Hepatocyte (in vitro differentiated cells): ENCODE data around the gene PITPNC1. TPM values are rescaled to one million over a fixed set of nuclear protein-coding genes. Genes with fewer than 3 reads are reported as not detected.
A peak's percentile ranks its signal among the peaks of the same experiment; 100 is the strongest.
"Not testable (repeated sequence)": the region's sequence is repeated elsewhere in the genome, so short reads cannot be mapped to it uniquely, and the experiment has no call there.

Experiments used
- DNase-seq: peaks from one replicate; pipeline ENCODE4 v3.0.0-alpha.2; 2016; ENCODE audit warnings: low spot score
- H2AFZ ChIP-seq: fragments of 200-600 bp; sonication (generic); 2 replicates; pipeline ENCODE4 v1.6.0; 2016; ENCODE audit warnings: antibody characterized with exemption, mild to moderate bottlenecking
- H3K27ac ChIP-seq: fragments of 200-600 bp; sonication (generic); 2 replicates; pipeline ENCODE4 v1.5.1; 2016; ENCODE audit warnings: mild to moderate bottlenecking
- H3K27me3 ChIP-seq: fragments of 200-600 bp; sonication (generic); 2 replicates; pipeline ENCODE4 v1.6.1; 2016
- H3K36me3 ChIP-seq: fragments of 200-600 bp; sonication (generic); replicated peaks from 2 replicates; pipeline ENCODE4 v1.5.1; 2016; ENCODE audit warnings: low read depth; ENCODE audit not compliant: insufficient read depth
- H3K4me1 ChIP-seq: fragments of 200-600 bp; sonication (generic); 2 replicates; pipeline ENCODE4 v1.5.1; 2016; ENCODE audit warnings: mild to moderate bottlenecking, moderate library complexity; ENCODE audit not compliant: insufficient read depth
- H3K4me2 ChIP-seq: fragments of 200-600 bp; sonication (generic); 2 replicates; pipeline ENCODE4 v1.6.0; 2016
- H3K4me3 ChIP-seq: fragments of 200-600 bp; sonication (generic); 2 replicates; pipeline ENCODE4 v1.5.1; 2016; ENCODE audit warnings: mild to moderate bottlenecking
- H3K79me2 ChIP-seq: fragments of 200-600 bp; sonication (generic); 2 replicates; pipeline ENCODE4 v1.6.0; 2017; ENCODE audit warnings: mild to moderate bottlenecking
- H3K9me2 ChIP-seq: fragments of 200-600 bp; sonication (generic); replicated peaks from 2 replicates; pipeline ENCODE4 v1.6.0; 2017; ENCODE audit warnings: mild to moderate bottlenecking; ENCODE audit not compliant: insufficient read depth
- H3K9me3 ChIP-seq: fragments of 200-600 bp; sonication (generic); 2 replicates; pipeline ENCODE4 v1.5.1; 2016; ENCODE audit warnings: low read depth, mild to moderate bottlenecking
- H4K20me1 ChIP-seq: fragments of 200-600 bp; sonication (generic); 2 replicates; pipeline ENCODE4 v1.6.0; 2016; ENCODE audit warnings: mild to moderate bottlenecking; ENCODE audit not compliant: insufficient read depth, poor library complexity, severe bottlenecking
- CTCF ChIP-seq: fragments of 200-600 bp; sonication (generic); IDR thresholded peaks from 2 replicates; pipeline ENCODE4 v1.5.1; 2016; ENCODE audit warnings: antibody characterized with exemption, mild to moderate bottlenecking; ENCODE audit not compliant: poor library complexity
- EZH2 ChIP-seq: fragments of 200-600 bp; sonication (generic); IDR thresholded peaks from 2 replicates; pipeline ENCODE4 v1.6.1; 2016; ENCODE audit warnings: antibody characterized with exemption, mild to moderate bottlenecking, borderline replicate concordance
- EZH2phosphoT487 ChIP-seq: fragments of 200-600 bp; sonication (generic); IDR thresholded peaks from one replicate; pipeline ENCODE4 v1.6.1; 2018; ENCODE audit warnings: antibody characterized with exemption, mild to moderate bottlenecking, low read depth, moderate library complexity; ENCODE audit not compliant: unreplicated experiment, severe bottlenecking
- WGBS: methylation state at CpG from one replicate; pipeline ENCODE4 v1.1.6; 2016; ENCODE audit warnings: low lambda C conversion rate; ENCODE audit errors: missing lambda C conversion rate; 5-methylcytosine and 5-hydroxymethylcytosine counted together
- polyA plus RNA-seq: library from polyadenylated mRNA; unstranded; fragments of >200 nt; fragmentation: Nextera tagmentation; extraction: Ambion mirVana; gene quantifications from 2 replicates; pipeline ENCODE4 v1.2.1, GENCODE V29; 2016
- total RNA-seq: library from RNA; depleted of rRNA; stranded (reverse); fragments of >200 nt; gene quantifications from 2 replicates; pipeline ENCODE4 v1.2.3, GENCODE V29; 2014

The PITPNC1 gene
- total and polyA plus RNA-seq, 2 experiments from 2014 or later = 4.6 to 8.1 TPM

GRCh38 chr17:67492824-67493517 lies 115.9 kb downstream of the PITPNC1 start:
- Histone ChIP-seq H3K27ac (no peak overlapping the region), H3K4me1 (peaks cover 9% of the 10 kb centered on the region), H3K36me3 (no peaks in the 10 kb centered on the region), H3K27me3 (no peaks in the 10 kb centered on the region), H2AFZ (no peak overlapping the region), H4K20me1 (no peaks in the 10 kb centered on the region), H3K4me3 (no peak overlapping the region), H3K9me2 (no peaks in the 10 kb centered on the region), H3K79me2 (no peaks in the 10 kb centered on the region), H3K4me2 (no peak overlapping the region), H3K9me3 (no peaks in the 10 kb centered on the region)
- TF ChIP-seq EZH2phosphoT487 (no peak), CTCF (no peak), EZH2 (no peak)
- no peak for DNase-seq
- WGBS = 89% methylated on average over 13 of the region's 13 CpGs

DNA sequence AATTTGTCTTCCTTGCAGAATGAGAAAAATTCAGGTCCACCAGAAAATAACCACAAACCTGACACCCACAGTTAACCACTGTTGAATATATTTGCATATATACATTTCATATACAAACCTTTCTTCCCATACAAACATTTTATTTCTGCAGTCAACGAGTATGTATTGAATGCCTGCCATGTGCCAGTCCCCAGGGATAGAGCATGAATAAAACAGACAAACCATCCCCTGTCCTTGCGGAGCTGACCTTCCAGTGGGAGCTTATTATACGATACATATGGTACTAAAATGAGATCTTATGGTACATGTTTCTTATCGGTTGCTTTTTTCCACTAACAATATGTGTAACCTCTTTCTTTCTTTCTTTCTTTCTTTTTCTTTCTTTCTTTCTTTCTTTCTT lies 116.7 kb downstream of the PITPNC1 start:
- no peak for TF ChIP-seq EZH2
- TF ChIP-seq CTCF = no peak
- TF ChIP-seq EZH2phosphoT487 = no peak
- no peak overlapping the region for H3K27ac ChIP-seq
- no peaks in the 10 kb centered on the region for H3K9me2 ChIP-seq
- no peaks in the 10 kb centered on the region for H3K27me3 ChIP-seq
- no peak overlapping the region for H3K4me3 ChIP-seq
- H3K9me3 ChIP-seq = no peaks in the 10 kb centered on the region
- no peaks in the 10 kb centered on the region for H3K36me3 ChIP-seq
- no peak for DNase-seq
- peaks cover 9% of the 10 kb centered on the region for H3K4me1 ChIP-seq
- 89% methylated on average over 4 of the region's 4 CpGs for WGBS
- H3K4me2 ChIP-seq = no peak overlapping the region
- H2AFZ ChIP-seq = no peak overlapping the region
- H3K79me2 ChIP-seq = no peaks in the 10 kb centered on the region
- H4K20me1 ChIP-seq = no peaks in the 10 kb centered on the region

GRCh38 chr17:67495534-67495933 lies 118.5 kb downstream of the PITPNC1 start:
- H2AFZ ChIP-seq, H3K9me3 ChIP-seq, H3K36me3 ChIP-seq, H3K79me2 ChIP-seq, H3K9me2 ChIP-seq, DNase-seq, H3K4me1 ChIP-seq, H3K4me3 ChIP-seq, H3K27me3 ChIP-seq, H3K27ac ChIP-seq, H4K20me1 ChIP-seq, H3K4me2 ChIP-seq: not testable (repeated sequence)
- WGBS = 92% methylated on average over 5 of the region's 5 CpGs

- H2AFZ ChIP-seq = no peak overlapping the region
- H3K27ac ChIP-seq = no peak overlapping the region
- peak; percentile 34 for DNase-seq
- H4K20me1 ChIP-seq = no peaks in the 10 kb centered on the region
- H3K36me3 ChIP-seq = no peaks in the 10 kb centered on the region
- H3K4me3 ChIP-seq = no peak overlapping the region
- 66% methylated on average over 7 of the region's 7 CpGs for WGBS
- H3K4me2 ChIP-seq = no peak overlapping the region
- no peaks in the 10 kb centered on the region for H3K9me2 ChIP-seq
- no peaks in the 10 kb centered on the region for H3K9me3 ChIP-seq
- TF ChIP-seq EZH2phosphoT487 = no peak
- H3K79me2 ChIP-seq = no peaks in the 10 kb centered on the region
- H3K4me1 ChIP-seq = peaks cover 5% of the 10 kb centered on the region
- H3K27me3 ChIP-seq = no peaks in the 10 kb centered on the region
Observed at GRCh38 chr17:67496286-67496685, 119.2 kb downstream of the PITPNC1 start.
